IPS DF 6.9 (cell line): ENCODE data around the gene EVPL.

Experiments used
- DNase-seq: peaks from one replicate; pipeline ENCODE4 v3.0.0-alpha.2; 2013; ENCODE audit warnings: low read depth, low spot score
- H3K27ac ChIP-seq: one replicate; pipeline ENCODE4 v1.5.1; 2013; ENCODE audit warnings: low read length, control low read depth
- H3K27me3 ChIP-seq: 2 replicates; pipeline ENCODE4 v1.6.1; 2013; ENCODE audit warnings: mild to moderate bottlenecking, low read length; ENCODE audit not compliant: control insufficient read depth, insufficient read depth
- H3K36me3 ChIP-seq: 2 replicates; pipeline ENCODE4 v1.6.1; 2013; ENCODE audit warnings: low read length; ENCODE audit not compliant: control insufficient read depth, insufficient read depth
- H3K4me1 ChIP-seq: 2 replicates; pipeline ENCODE4 v1.6.1; 2013; ENCODE audit warnings: low read length; ENCODE audit not compliant: control insufficient read depth, insufficient read depth
- H3K4me3 ChIP-seq: 2 replicates; pipeline ENCODE4 v1.5.1; 2013; ENCODE audit warnings: mild to moderate bottlenecking, low read length
- H3K9me3 ChIP-seq: 2 replicates; pipeline ENCODE4 v1.6.1; 2013; ENCODE audit warnings: low read length, inconsistent platforms; ENCODE audit not compliant: control insufficient read depth, insufficient read depth
- WGBS: extraction: QIAGEN DNeasy Blood & Tissue Kit; methylation state at CpG from one replicate; pipeline ENCODE4 v1.1.7; 2013; ENCODE audit warnings: mixed read lengths, missing lambda C conversion rate; ENCODE audit not compliant: insufficient read length, insufficient coverage; 5-methylcytosine and 5-hydroxymethylcytosine counted together

EVPL gene

DNA sequence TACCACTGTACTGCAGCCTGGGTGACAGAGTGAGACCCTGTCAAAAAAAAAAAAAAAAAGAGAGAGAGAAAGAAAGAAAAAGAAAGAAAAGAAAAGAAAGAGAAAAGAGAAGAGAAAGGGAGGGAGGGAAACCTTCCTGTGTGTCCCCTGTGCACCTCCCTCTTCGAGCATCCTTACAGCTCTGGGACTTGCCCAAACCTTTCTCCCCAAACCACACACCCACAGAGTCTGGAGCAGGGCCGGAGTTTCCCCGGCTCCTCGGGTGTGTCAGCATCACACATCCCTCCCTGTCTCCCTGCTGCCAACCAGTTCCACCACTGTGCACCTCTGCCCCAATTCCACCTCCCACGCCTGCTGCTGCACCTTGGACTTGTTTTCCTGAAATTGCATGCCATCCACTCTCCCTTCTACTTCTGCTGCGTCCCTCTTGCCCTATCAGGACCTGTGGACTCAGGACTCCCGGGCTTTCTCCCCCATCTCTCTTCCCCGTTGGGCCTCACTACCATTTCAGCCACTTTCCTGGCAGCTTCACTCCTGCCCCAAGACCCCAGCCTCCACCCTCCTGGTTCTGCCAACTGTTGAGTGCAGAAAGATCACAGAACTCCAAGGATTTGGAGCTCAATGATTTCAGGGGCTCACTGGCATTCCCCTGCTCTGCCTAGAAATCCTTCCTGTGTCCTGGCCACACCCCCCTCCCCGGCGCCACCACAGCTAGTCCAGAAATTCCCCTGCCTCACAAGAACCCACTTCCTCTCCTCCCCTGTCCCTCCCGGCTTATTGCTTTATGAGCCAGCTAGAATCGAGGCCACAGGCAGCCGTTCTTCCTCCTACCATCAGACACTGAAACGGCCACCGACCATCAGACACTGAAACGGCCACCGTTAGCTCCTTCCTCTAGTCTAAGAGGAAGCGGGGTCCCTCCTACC lies 30.2 kb downstream of the EVPL start:
- Histone ChIP-seq H3K9me3 (no peaks in the 10 kb centered on the region), H3K4me1 (peaks cover 3% of the 10 kb centered on the region; the same call in 1 of the 2 replicates), H3K27me3 (no peaks in the 10 kb centered on the region), H3K36me3 (no peaks in the 10 kb centered on the region; the same call in 1 of the 2 replicates), H3K4me3 (no peak overlapping the region), H3K27ac (no peak overlapping the region)
- DNase-seq, result no peak
- no CpG with 5 or more reads among the region's 18 CpGs for WGBS

DNA sequence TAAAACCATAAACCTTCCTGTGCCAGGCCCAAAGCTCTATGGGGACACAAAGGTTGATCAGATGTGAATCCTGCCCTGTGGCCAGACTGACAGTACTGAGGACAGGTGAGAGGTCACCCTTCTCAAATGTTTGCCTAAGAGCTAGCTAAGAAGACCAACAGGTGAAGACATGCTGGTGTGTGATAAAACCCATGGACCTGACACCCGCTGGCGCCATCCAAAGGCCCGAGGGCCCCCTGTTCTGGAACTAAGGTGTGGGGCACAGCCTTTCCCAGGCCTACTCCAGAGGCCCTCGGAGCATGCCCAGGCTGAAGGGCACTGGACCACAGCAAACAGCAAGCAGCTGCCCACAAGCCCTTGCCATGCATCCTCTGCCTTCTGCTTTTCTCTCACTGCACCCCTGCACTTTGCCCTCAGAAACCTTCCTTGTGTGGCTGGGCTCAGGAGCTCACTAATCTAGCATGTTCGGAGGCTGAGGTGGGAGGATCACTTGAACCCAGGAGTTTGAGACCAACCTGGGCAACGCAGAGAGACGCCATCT lies 31.7 kb downstream of the EVPL start:
- H3K4me3 ChIP-seq, result no peak overlapping the region
- H3K9me3 ChIP-seq, result no peaks in the 10 kb centered on the region
- no peak for DNase-seq
- WGBS, result no CpG with 5 or more reads among the region's 7 CpGs
- no peaks in the 10 kb centered on the region for H3K27me3 ChIP-seq
- peaks cover 5% of the 10 kb centered on the region; the same call in 1 of the 2 replicates for H3K36me3 ChIP-seq
- H3K27ac ChIP-seq, result no peak overlapping the region
- peaks cover 3% of the 10 kb centered on the region; the same call in 1 of the 2 replicates for H3K4me1 ChIP-seq

DNA sequence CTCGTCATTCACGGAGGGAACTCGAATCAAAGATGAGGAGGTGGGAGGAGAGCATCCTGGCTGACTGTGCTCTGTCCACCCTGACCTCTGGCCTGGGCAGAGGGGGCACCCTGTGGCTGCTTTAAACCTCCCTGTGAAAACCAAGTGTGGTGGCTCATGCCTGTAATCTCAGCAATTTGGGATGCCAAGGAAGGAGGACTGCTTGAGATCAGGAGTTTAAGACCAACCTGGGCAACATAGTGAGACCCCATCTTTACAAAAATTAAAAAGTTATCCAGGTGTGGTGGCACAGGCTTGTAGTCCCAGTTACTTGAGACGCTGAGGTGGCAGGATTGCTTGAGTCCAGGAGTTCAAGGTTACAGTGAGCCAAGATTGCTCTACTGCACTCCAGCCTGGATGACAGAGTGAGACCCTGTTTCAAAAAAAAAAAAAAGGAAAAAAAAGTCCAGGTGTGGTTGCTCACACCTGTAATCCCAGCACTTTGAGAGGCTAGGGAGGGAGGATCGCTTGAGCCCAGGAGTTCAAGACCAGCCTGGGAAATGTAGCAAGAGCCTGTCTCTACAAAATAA lies 32.2 kb downstream of the EVPL start:
- WGBS, result no CpG with 5 or more reads among the region's 5 CpGs
- H3K27ac ChIP-seq, result no peak overlapping the region
- H3K9me3 ChIP-seq, result no peaks in the 10 kb centered on the region
- DNase-seq, result no peak
- no peak overlapping the region for H3K4me3 ChIP-seq
- no peaks in the 10 kb centered on the region for H3K27me3 ChIP-seq
- 0 out of 2 replicates have a peak, but pooled peaks cover 2% of the 10 kb centered on the region for H3K4me1 ChIP-seq
- H3K36me3 ChIP-seq, result peaks cover 5% of the 10 kb centered on the region; the same call in 1 of the 2 replicates

DNA sequence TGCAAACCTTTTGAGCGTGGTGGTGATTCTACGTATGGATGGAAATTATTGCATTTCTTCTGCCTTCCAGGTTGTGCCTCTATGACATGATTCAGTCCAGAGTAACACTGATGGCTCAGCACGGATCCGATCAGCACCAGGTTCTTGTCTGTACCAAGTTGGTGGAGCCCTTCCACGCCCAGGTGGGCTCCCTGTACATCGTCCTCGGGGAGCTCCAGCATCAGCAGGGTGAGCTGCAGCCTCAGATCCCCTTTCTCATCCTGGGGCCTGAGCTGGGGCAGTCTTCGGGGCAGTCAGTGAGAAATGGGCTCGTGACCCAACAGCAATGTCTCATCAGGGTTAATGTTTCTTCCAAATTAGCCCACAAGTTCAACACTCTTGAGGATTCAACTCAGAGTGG lies 35.7 kb downstream of the EVPL start:
- Histone ChIP-seq H3K27ac (no peak overlapping the region), H3K27me3 (no peaks in the 10 kb centered on the region), H3K4me3 (no peak overlapping the region), H3K4me1 (no peaks in the 10 kb centered on the region), H3K9me3 (no peaks in the 10 kb centered on the region), H3K36me3 (peaks cover 5% of the 10 kb centered on the region; the same call in 1 of the 2 replicates)
- no CpG with 5 or more reads among the region's 9 CpGs for WGBS
- no peak for DNase-seq

DNA sequence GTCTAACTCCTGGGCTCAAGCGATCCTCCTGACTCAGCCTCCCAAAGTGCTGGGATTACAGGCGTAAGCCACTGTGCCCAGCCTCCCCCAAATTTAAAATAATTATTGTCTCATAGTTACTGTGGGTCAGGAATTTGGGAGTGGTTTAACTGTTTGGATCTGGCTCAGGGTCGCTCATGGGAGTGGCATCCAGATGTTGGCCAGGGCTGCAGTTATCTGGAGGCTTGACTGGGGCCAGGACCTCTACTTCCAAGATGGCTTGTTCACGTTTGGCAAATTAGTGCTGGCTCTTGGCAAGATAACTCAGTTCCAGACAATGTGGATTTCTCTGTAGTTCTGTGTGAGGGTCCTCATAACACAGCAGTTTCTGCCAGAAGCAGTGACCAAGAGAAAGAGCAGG lies 40.1 kb downstream of the EVPL start:
- H3K4me1 ChIP-seq, result peaks cover 6% of the 10 kb centered on the region
- no peaks in the 10 kb centered on the region; the same call in 1 of the 2 replicates for H3K27me3 ChIP-seq
- no peak overlapping the region for H3K27ac ChIP-seq
- H3K36me3 ChIP-seq, result peaks cover 5% of the 10 kb centered on the region; the same call in 1 of the 2 replicates
- no peak for DNase-seq
- no peaks in the 10 kb centered on the region for H3K9me3 ChIP-seq
- WGBS, result no CpG with 5 or more reads among the region's 4 CpGs
- H3K4me3 ChIP-seq, result no peak overlapping the region

DNA sequence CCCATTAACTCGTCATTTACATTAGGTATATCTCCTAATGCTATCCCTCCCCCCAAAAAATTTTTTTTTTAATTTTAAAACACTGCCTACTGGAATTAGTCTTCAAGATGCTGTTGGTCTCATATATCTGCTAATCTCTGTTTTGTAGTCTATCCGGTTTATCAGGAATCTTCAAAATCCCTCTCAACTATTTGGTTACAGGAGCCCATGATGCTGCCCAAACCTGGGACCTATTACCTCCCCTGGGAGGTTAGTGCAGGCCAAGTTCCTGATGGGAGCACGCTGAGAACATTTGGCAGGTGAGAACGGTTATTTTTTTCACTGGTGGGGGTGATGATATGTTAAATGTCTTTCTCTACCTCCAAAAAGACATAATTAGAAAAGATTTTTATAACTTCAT lies 41.1 kb downstream of the EVPL start:
- Histone ChIP-seq H3K9me3 (no peaks in the 10 kb centered on the region), H3K4me3 (no peak overlapping the region), H3K27me3 (no peaks in the 10 kb centered on the region; the same call in 1 of the 2 replicates), H3K36me3 (no peaks in the 10 kb centered on the region), H3K27ac (no peak overlapping the region), H3K4me1 (peaks cover 6% of the 10 kb centered on the region)
- no CpG with 5 or more reads among the region's 4 CpGs for WGBS
- DNase-seq, result no peak

DNA sequence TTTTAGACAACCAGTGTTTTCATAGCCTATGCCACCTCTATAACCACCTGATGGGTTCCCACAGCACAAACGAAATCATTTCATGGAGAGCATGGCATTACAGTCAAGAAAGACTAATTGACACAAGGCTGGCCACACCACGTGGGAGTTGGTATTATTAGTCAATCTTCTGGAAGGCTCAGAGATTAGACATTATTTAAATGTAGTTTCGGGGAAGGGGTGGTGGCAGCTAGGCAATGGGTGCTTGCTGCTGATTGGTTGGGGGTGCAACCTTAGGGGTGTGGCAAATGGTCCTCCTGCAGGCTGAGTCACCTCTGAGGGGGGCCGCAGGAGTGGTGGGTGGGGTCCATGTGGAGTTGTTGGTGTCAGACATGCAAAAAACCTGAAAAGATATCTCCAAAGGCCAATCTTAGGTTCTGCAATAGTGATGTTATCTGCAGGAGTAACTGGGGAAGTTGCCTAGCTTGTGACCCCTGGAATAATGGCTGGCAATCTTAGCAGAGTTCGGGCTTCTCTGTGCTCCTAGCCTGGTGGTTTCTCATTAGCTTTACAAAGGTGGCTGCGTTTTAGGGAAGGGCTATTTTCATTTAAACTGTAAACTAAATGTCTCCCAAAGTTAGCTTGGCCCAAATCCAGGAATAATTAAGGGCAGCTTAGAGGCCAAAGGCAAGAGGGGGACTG lies 43.5 kb downstream of the EVPL start:
- no peak overlapping the region for H3K4me3 ChIP-seq
- no CpG with 5 or more reads among the region's 6 CpGs for WGBS

DNA sequence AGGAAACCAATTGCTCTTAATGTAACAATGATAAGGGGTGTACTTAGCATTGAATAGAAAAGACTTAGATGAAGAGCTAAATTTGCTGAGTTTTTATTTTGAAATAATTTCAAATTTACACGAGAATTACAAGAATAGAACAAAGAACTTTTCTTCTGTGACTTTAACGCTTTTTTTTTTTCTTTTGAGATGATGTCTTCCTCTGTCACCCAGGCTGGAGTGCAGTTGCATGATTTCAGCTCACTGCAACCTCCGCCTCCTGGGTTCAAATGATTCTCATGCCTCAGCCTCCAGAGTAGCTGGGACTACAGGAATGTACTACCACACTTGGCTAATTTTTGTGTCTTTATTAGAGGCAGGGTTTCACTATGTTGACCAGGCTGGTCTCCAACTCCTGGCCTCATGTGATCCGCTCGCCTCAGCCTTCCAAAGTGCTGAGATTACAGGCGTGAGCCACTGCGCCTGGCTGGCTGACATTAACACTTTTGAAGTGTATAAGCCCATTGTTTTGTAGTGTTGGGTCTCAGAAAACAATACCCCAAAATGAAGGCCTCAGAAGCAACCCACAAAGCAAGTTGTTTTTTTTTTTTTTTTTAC lies 46.0 kb downstream of the EVPL start:
- Histone ChIP-seq H3K27me3 (no peaks in the 10 kb centered on the region; the same call in 1 of the 2 replicates), H3K27ac (no peak overlapping the region), H3K36me3 (no peaks in the 10 kb centered on the region), H3K4me1 (peaks cover 6% of the 10 kb centered on the region), H3K4me3 (no peak overlapping the region), H3K9me3 (no peaks in the 10 kb centered on the region)
- no peak for DNase-seq
- WGBS, result no CpG with 5 or more reads among the region's 7 CpGs

More for the DNA sequence above, 43.5 kb downstream of the EVPL start:
- Histone ChIP-seq H3K27me3 (no peaks in the 10 kb centered on the region; the same call in 1 of the 2 replicates), H3K27ac (no peak overlapping the region), H3K4me1 (peaks cover 6% of the 10 kb centered on the region), H3K36me3 (no peaks in the 10 kb centered on the region), H3K9me3 (no peaks in the 10 kb centered on the region)
- no peak for DNase-seq

DNA sequence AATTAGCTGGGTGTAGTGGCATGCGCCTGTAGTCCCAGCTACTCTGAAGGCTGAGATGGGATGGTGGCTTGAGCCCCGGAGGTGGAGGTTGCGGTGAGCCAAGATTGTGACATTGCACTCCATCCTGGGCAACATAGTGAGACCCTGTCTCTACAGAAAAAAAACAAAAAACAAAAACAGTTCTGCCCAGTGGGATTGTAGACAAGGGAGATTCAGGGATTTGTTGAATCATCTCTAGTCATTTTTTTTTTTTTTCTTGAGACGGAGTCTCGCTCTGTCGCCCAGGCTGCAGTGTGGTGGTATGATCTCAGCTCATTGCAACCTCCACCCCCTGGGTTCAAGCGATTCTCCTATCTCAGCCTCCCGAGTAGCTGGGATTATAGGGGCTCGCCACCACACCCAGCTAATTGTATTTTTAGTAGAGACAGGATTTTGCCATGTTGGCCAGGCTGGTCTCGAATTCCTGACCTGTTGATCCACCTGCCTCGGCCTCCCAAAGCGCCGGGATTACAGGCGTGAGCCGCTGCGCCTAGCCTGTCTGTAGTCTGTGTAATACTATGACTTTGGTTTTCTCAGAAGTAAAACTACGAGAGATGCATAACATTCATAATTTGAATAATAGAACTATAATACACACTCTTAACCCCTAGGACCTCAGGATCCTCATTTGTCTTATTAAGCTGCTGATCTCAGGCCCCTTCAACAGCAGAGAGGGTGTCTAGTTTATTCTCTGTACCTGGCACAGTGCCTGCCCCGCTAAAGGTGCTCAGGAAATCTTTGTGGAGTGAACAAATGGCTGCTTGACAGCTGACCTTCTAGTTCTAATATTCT lies 46.7 kb downstream of the EVPL start:
- H3K4me1 ChIP-seq, result peaks cover 6% of the 10 kb centered on the region
- H3K4me3 ChIP-seq, result peak overlapping the region; percentile 58; the same call in 1 of the 2 replicates
- no peaks in the 10 kb centered on the region; the same call in 1 of the 2 replicates for H3K27me3 ChIP-seq
- WGBS, result no CpG with 5 or more reads among the region's 18 CpGs
- H3K36me3 ChIP-seq, result no peaks in the 10 kb centered on the region
- no peaks in the 10 kb centered on the region for H3K9me3 ChIP-seq
- DNase-seq, result no peak
- H3K27ac ChIP-seq, result peak overlapping the region; percentile 52
